GM12872 (cell line): Measurements from ENCODE around the gene CTSK.

ENCODE experiments used
- CTCF ChIP-seq: IDR thresholded peaks from 3 replicates; pipeline ENCODE4 v1.5.1; 2011; ENCODE audit warnings: low read depth, mild to moderate bottlenecking, low read length, moderate library complexity; ENCODE audit not compliant: insufficient read depth

Gene CTSK

GRCh38 chr1:150832597-150832996 is 24.5 kb upstream of the CTSK start:
- TF ChIP-seq CTCF = no peak

- peak; percentile 50; the same call in 2 of the 3 replicates for TF ChIP-seq CTCF
Observed at GRCh38 chr1:150829751-150830150, 21.7 kb upstream of the CTSK start.

- TF ChIP-seq CTCF = no peak
Observed at GRCh38 chr1:150826299-150826698, 18.2 kb upstream of the CTSK start.

- TF ChIP-seq CTCF = no peak
Observed at GRCh38 chr1:150820730-150821512, 12.9 kb upstream of the CTSK start.

- TF ChIP-seq CTCF = no peak
Observed at GRCh38 chr1:150815871-150816270, 7.8 kb upstream of the CTSK start.

GRCh38 chr1:150813028-150813707 is 5.1 kb upstream of the CTSK start:
- TF ChIP-seq CTCF = peak; percentile 65

GRCh38 chr1:150810958-150811659 is 3.0 kb upstream of the CTSK start:
- no peak for TF ChIP-seq CTCF
